ENCODE data around the gene TXNDC11.

The TXNDC11 gene

DNA sequence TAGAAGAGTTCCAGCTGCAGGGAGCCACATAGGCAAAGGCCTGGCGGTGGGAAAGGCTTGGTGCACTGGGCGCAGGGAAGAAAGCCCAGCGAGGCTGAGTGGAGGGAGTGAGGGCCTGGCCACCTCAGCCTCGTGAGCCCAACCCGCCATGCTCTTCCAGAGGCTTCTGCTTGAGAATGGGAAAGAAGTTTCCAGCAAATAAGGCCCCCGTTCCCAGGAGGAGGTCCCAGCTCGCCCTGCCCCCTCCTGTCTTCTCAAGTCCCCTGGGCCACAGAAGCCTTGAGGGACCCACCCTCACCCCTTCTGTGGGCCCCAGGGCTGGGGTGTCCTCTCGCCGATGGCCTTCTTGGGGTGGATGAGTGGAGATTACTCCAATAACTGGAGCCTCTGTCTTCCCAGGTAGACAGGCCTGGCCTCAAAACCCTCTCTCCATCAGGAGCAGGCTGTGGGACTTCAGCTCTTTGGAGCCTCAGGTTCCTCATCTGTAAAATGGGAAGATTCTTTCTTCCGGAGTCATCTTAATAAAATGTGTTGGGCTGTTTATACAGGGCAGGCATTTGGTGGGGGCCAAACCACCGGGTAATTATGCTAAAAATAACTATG, 75.3 kb downstream of the TXNDC11 start:
- FAIRE-seq: no peak

GRCh38 chr16:11666103-11667055, 76.3 kb downstream of the TXNDC11 start:
- FAIRE-seq (no peak), DNase-seq (ENCODE audit: extremely low spot score, insufficient read length, low read depth) (no peak)

More for the DNA sequence above, 75.3 kb downstream of the TXNDC11 start:
- DNase-seq (ENCODE audit: extremely low spot score, insufficient read length, low read depth): no peak

- FAIRE-seq (no peak), DNase-seq (ENCODE audit: extremely low spot score, insufficient read length, low read depth) (no peak)
Measured at GRCh38 chr16:11665071-11665491, 77.6 kb downstream of the TXNDC11 start.

- FAIRE-seq: no peak
Measured at GRCh38 chr16:11662582-11662981, 80.1 kb downstream of the TXNDC11 start.

DNA sequence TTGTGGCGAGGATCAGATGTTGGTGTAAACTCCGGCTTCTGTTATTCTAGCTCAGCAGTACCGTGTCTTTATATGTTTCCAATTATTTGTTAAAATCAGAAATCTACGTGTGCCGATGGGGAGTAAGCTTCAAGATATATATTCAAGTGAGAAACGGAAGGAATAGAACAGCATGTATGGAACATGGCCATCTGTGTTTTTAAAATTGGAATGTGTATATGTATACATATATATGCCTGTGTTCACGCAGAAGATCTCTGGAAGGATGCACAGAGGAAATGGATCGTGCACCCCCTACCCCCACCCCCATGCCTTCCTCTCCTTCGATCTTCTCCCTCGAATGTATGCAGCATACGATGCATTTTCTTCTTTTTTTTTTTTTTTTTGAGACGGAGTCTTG, 82.1 kb downstream of the TXNDC11 start:
- FAIRE-seq (no peak), DNase-seq (ENCODE audit: extremely low spot score, insufficient read length, low read depth) (no peak)

More at GRCh38 chr16:11662582-11662981, 80.1 kb downstream of the TXNDC11 start:
- DNase-seq (ENCODE audit: extremely low spot score, insufficient read length, low read depth): no peak

GRCh38 chr16:11658896-11659708, 83.6 kb downstream of the TXNDC11 start:
- no peak for FAIRE-seq
- DNase-seq (ENCODE audit: extremely low spot score, insufficient read length, low read depth): no peak

- FAIRE-seq (no peak), DNase-seq (ENCODE audit: extremely low spot score, insufficient read length, low read depth) (no peak)
Measured at GRCh38 chr16:11657556-11657955, 85.1 kb downstream of the TXNDC11 start.

DNA sequence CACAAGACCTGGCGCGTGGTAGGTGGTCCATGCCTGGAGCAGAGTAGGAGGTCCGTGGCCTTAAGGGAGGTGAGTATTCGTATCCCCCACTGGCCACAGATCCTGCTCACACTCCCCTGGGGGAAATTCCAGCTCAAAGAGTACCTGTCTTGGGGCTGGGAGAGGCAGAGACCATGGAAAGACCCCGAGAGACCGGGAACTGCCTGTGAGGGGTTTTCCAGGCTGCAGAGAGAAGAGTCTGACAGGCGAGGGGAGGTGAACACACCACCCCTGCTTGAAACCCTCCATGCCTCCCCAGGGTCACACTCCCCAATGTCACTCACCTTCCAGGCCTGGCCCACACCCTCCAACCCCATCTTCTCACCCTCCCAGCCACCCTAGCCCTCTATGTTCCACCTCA, 87.0 kb downstream of the TXNDC11 start:
- FAIRE-seq: no peak
- no peak for DNase-seq (ENCODE audit: extremely low spot score, insufficient read length, low read depth)

GRCh38 chr16:11651796-11652195, 90.9 kb downstream of the TXNDC11 start:
- FAIRE-seq: no peak
- no peak for DNase-seq (ENCODE audit: extremely low spot score, insufficient read length, low read depth)

GRCh38 chr16:11650641-11651591, 91.7 kb downstream of the TXNDC11 start:
- FAIRE-seq (no peak), DNase-seq (ENCODE audit: extremely low spot score, insufficient read length, low read depth) (no peak)

DNA sequence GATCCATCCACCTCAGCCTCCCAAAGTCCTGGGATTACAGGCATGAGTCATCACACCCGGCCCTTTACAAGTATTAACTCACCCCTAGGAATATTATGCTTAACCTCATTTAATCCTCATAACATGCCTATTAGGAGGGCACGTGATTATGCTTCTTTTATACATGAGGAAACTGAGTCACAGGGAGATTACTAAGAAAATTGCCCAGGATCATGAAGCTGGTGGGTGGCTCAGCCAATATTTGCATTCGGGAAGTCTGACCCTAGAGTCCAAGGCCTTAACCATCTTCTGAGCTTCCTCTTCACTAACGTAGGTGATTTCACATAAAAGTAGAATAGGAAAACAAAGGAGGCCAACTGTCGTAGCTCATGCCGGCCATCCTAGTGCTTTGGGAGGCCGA, 93.4 kb downstream of the TXNDC11 start:
- FAIRE-seq (no peak), DNase-seq (ENCODE audit: extremely low spot score, insufficient read length, low read depth) (no peak)

- FAIRE-seq (no peak), DNase-seq (ENCODE audit: extremely low spot score, insufficient read length, low read depth) (no peak)
Measured at GRCh38 chr16:11642765-11643116, 99.9 kb downstream of the TXNDC11 start.

DNA sequence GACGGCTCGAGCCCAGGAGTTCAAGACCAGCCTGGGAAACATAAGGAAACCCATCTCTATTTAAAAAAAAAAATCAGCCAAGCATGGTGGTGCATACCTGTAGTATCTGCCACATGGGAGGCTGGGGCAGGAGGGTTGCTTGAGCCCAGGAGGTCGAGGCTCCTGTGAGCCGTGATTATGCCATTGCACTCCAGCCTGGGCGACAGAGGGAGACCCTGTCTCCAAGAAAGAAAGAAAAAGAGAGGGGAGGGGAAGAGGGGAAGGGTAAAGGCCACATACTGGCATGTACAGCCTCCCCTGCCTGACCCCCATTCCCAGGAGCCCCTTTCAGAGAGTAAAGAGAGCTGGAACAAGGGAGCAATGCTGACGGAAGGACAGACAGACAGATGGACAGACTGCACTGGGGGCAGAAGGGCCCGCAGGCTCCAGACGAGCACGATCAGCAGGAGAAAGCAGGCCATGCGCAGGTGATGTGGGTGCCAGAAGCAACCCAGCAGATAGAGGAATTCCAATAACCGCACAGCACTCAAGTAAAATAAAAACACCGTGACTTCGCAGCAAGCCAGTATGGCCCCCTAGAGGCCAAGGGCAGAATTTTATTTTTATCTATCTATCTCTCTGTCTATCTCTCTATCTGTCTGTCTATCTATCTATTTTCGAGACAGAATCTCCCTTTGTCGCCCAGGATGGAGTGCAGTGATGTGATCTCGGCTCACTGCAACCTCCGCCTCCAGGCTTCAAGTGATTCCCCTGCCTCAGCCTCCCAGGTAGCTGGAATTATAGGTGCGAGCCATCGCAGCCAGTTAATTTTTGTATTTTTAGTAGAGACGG, 101.5 kb downstream of the TXNDC11 start:
- peak; percentile 46 for DNase-seq (ENCODE audit: extremely low spot score, insufficient read length, low read depth)
- FAIRE-seq: no peak

GRCh38 chr16:11639925-11640899, 102.4 kb downstream of the TXNDC11 start:
- DNase-seq (ENCODE audit: extremely low spot score, insufficient read length, low read depth) (no peak), FAIRE-seq (no peak)

GRCh38 chr16:11639008-11639562, 103.6 kb downstream of the TXNDC11 start:
- no peak for DNase-seq (ENCODE audit: extremely low spot score, insufficient read length, low read depth)
- FAIRE-seq: no peak

DNA sequence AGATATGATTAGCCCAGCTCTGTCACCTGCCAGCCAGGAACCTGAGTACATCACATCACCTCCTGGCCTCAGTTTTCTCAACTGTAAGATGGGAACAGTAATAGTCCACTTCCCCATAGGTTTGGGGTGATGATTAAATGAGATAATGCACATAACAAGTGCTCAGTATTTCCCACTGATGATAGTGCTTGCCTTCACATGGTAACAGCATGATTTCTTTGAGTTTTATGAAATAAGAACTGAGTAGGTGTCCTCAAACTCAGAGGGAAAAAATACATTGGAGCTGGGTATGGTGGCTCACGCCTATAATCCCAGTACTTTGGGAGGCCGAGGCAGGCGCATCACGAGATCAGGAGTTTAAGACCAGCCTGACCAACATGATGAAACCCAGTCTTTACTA, 104.5 kb downstream of the TXNDC11 start:
- DNase-seq (ENCODE audit: extremely low spot score, insufficient read length, low read depth) (no peak), FAIRE-seq (no peak)

GRCh38 chr16:11637320-11637719, 105.3 kb downstream of the TXNDC11 start:
- FAIRE-seq (no peak), DNase-seq (ENCODE audit: extremely low spot score, insufficient read length, low read depth) (no peak)
